ENCODE results near the gene BRME1.

The BRME1 gene

GRCh38 chr19:13932911-13933393 is 27.0 kb upstream of the BRME1 start:
- DNase-seq: no peak
- Histone ChIP-seq H3K4me1 (ENCODE audit: control extremely low read depth in 1 of 4, control insufficient read depth in 4 of 4, insufficient read depth in 4 of 4, low read length in 3 of 4) (peaks cover 0 to 23% (median 6%) of the 10 kb centered on the region in 4 experiments), H3K36me3 (ENCODE audit: control insufficient read depth in 4 of 4, insufficient read depth in 4 of 4, low read length in 3 of 4) (peaks cover 3 to 21% (median 11%) of the 10 kb centered on the region in 4 experiments), H3K4me3 (ENCODE audit: control insufficient read depth in 1 of 7, extremely low read depth in 1 of 7, insufficient read depth in 4 of 7, low read depth in 2 of 7, low read length in 6 of 7) (no peak overlapping the region), H3K9me3 (ENCODE audit: control extremely low read depth in 1 of 5, control insufficient read depth in 4 of 5, insufficient read depth in 2 of 5, low read depth in 1 of 5, low read length in 4 of 5) (no peaks in the 10 kb centered on the region), H3K27me3 (replicated peaks in 2 of 5; ENCODE audit: control insufficient read depth in 4 of 5, insufficient read depth in 5 of 5, low read length in 4 of 5) (peaks cover 0 to 6% (median 2%) of the 10 kb centered on the region in 5 experiments), H3K27ac (ENCODE audit: insufficient read depth in 1 of 2, low read depth in 1 of 2, low read length in 2 of 2, poor library complexity in 1 of 2, severe bottlenecking in 2 of 2) (no peak overlapping the region)
- ChIA-PET CTCF (interaction anchor here (1.2 to 2.1 kb wide), 5 partner anchors 9 to 121 kb away, joined by 3 to 10 read pairs (median 4); no protein-coding TSS in a partner anchor), POLR2A (interaction anchor here (0.6 kb wide), 1 partner anchor 22 kb away, joined by 4 read pairs; no protein-coding TSS in a partner anchor)
- 96% methylated on average over 41 of the region's 42 CpGs for WGBS (ENCODE audit: insufficient coverage)

GRCh38 chr19:13932149-13932637 is 26.3 kb upstream of the BRME1 start:
- CTCF ChIA-PET: interaction anchor here (1.0 to 2.1 kb wide), 4 partner anchors 10 to 53 kb away, joined by 3 to 10 read pairs (median 4); no protein-coding TSS in a partner anchor

DNA sequence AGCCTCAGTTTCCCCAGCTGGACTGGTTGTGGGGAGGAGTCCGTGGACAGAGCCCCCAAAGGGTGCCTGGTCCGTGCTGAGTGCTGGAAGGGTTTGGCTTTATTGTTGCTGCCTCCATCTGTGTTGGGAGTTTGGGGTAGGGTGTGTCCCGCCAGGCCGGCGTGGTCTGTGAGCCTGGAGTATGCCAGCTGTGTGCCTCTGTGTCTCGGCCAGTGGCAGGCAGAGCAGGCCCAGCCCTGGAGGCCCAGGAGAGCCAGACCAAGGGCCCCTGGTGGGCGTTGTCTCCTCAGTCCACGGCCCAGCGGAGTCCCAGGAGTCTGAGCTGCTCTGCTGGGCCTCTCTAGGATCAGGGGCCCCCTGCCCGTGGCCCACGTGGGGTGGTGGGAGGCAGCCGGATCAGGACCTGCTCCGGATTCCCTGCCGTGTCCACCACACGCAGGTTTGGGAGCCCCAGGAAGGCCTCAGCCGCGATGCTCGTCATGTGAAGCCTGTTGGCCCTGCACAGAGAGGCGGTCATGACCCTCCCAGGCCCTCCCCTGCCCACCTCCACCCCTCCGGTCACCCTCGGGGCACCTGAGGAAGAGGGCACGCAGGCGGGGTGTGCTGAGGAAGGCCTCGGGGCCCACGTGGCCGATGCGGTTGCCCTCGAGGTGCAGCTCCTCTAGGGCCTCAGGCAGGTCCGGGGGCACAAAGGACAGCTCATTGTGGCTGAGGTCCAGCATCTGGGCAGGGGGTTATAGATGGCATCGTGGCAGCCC is 25.7 kb upstream of the BRME1 start:
- POLR2A ChIA-PET: no interaction called here
- no peaks in the 10 kb centered on the region for H3K27me3 ChIP-seq (replicated peaks in 2 of 5; ENCODE audit: control insufficient read depth in 4 of 5, insufficient read depth in 5 of 5, low read length in 4 of 5)
- no peaks in the 10 kb centered on the region for H3K9me3 ChIP-seq (ENCODE audit: control extremely low read depth in 1 of 5, control insufficient read depth in 4 of 5, insufficient read depth in 2 of 5, low read depth in 1 of 5, low read length in 4 of 5)
- H3K27ac ChIP-seq (ENCODE audit: insufficient read depth in 1 of 2, low read depth in 1 of 2, low read length in 2 of 2, poor library complexity in 1 of 2, severe bottlenecking in 2 of 2): no peak overlapping the region
- peaks cover 3 to 32% (median 19%) of the 10 kb centered on the region in 4 experiments for H3K36me3 ChIP-seq (ENCODE audit: control insufficient read depth in 4 of 4, insufficient read depth in 4 of 4, low read length in 3 of 4)
- H3K4me3 ChIP-seq (ENCODE audit: control insufficient read depth in 1 of 7, extremely low read depth in 1 of 7, insufficient read depth in 4 of 7, low read depth in 2 of 7, low read length in 6 of 7): no peak overlapping the region
- WGBS (ENCODE audit: insufficient coverage): 95% methylated on average over 28 of the region's 30 CpGs
- CTCF ChIA-PET: interaction anchor here (0.5 to 1.0 kb wide), 2 partner anchors 35 to 52 kb away, joined by 3 read pairs; no protein-coding TSS in a partner anchor
- peaks cover 0 to 20% (median 3%) of the 10 kb centered on the region in 4 experiments for H3K4me1 ChIP-seq (ENCODE audit: control extremely low read depth in 1 of 4, control insufficient read depth in 4 of 4, insufficient read depth in 4 of 4, low read length in 3 of 4)
- no peak for DNase-seq

More at GRCh38 chr19:13932149-13932637, 26.3 kb upstream of the BRME1 start:
- Histone ChIP-seq H3K27me3 (replicated peaks in 2 of 5; ENCODE audit: control insufficient read depth in 4 of 5, insufficient read depth in 5 of 5, low read length in 4 of 5) (no peaks in the 10 kb centered on the region), H3K36me3 (ENCODE audit: control insufficient read depth in 4 of 4, insufficient read depth in 4 of 4, low read length in 3 of 4) (peaks cover 3 to 26% (median 13%) of the 10 kb centered on the region in 4 experiments), H3K4me3 (ENCODE audit: control insufficient read depth in 1 of 7, extremely low read depth in 1 of 7, insufficient read depth in 4 of 7, low read depth in 2 of 7, low read length in 6 of 7) (no peak overlapping the region), H3K4me1 (ENCODE audit: control extremely low read depth in 1 of 4, control insufficient read depth in 4 of 4, insufficient read depth in 4 of 4, low read length in 3 of 4) (peaks cover 0 to 20% (median 3%) of the 10 kb centered on the region in 4 experiments), H3K27ac (ENCODE audit: insufficient read depth in 1 of 2, low read depth in 1 of 2, low read length in 2 of 2, poor library complexity in 1 of 2, severe bottlenecking in 2 of 2) (no peak overlapping the region), H3K9me3 (ENCODE audit: control extremely low read depth in 1 of 5, control insufficient read depth in 4 of 5, insufficient read depth in 2 of 5, low read depth in 1 of 5, low read length in 4 of 5) (no peaks in the 10 kb centered on the region)
- POLR2A ChIA-PET: interaction anchor here (0.6 kb wide), 1 partner anchor 21 kb away, joined by 4 read pairs; no protein-coding TSS in a partner anchor
- WGBS (ENCODE audit: insufficient coverage): 98% methylated on average over 4 of the region's 6 CpGs
- DNase-seq: no peak

DNA sequence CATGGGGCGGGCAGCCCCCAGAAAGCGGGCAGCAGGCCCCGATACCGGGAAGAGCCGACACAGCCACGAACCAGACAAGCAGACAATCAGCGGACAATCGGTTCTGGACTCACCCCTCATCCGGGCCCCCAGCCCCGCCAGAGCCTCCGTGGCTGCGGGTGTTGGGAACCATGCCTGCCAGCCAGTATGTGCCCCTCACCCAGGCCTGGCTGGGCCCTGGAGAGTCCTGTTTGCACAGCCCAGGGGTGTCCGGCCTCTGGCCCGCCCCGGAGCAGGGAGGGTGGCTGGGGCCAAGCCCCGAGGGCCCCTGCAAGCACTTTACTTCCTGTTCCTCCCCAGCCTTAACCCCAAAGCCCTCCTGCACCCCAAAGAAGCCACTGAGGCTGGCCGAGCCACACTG is 24.5 kb upstream of the BRME1 start:
- 96% methylated on average over 13 of the region's 17 CpGs for WGBS (ENCODE audit: insufficient coverage)
- Histone ChIP-seq H3K27ac (ENCODE audit: insufficient read depth in 1 of 2, low read depth in 1 of 2, low read length in 2 of 2, poor library complexity in 1 of 2, severe bottlenecking in 2 of 2) (no peak overlapping the region), H3K4me1 (ENCODE audit: control extremely low read depth in 1 of 4, control insufficient read depth in 4 of 4, insufficient read depth in 4 of 4, low read length in 3 of 4) (peaks cover 0 to 8% (median 0%) of the 10 kb centered on the region in 4 experiments), H3K36me3 (ENCODE audit: control insufficient read depth in 4 of 4, insufficient read depth in 4 of 4, low read length in 3 of 4) (peaks cover 3 to 38% (median 22%) of the 10 kb centered on the region in 4 experiments), H3K27me3 (replicated peaks in 2 of 5; ENCODE audit: control insufficient read depth in 4 of 5, insufficient read depth in 5 of 5, low read length in 4 of 5) (no peaks in the 10 kb centered on the region), H3K4me3 (ENCODE audit: control insufficient read depth in 1 of 7, extremely low read depth in 1 of 7, insufficient read depth in 4 of 7, low read depth in 2 of 7, low read length in 6 of 7) (no peak overlapping the region), H3K9me3 (ENCODE audit: control extremely low read depth in 1 of 5, control insufficient read depth in 4 of 5, insufficient read depth in 2 of 5, low read depth in 1 of 5, low read length in 4 of 5) (no peaks in the 10 kb centered on the region)
- CTCF ChIA-PET: interaction anchor here (0.8 kb wide), 1 partner anchor 8 kb away, joined by 3 read pairs; no protein-coding TSS in a partner anchor
- no peak for DNase-seq
- POLR2A ChIA-PET: no interaction called here

- H3K36me3 ChIP-seq (ENCODE audit: control insufficient read depth in 4 of 4, insufficient read depth in 4 of 4, low read length in 3 of 4): peaks cover 3 to 39% (median 22%) of the 10 kb centered on the region in 4 experiments
- H3K27ac ChIP-seq (ENCODE audit: insufficient read depth in 1 of 2, low read depth in 1 of 2, low read length in 2 of 2, poor library complexity in 1 of 2, severe bottlenecking in 2 of 2): no peak overlapping the region
These were observed 24.0 kb upstream of the BRME1 start for GRCh38 chr19:13929956-13930355.

GRCh38 chr19:13929340-13929739 is 23.4 kb upstream of the BRME1 start:
- H3K27me3 ChIP-seq (replicated peaks in 2 of 5; ENCODE audit: control insufficient read depth in 4 of 5, insufficient read depth in 5 of 5, low read length in 4 of 5): no peaks in the 10 kb centered on the region
- POLR2A ChIA-PET: no interaction called here
- peaks cover 3 to 44% (median 24%) of the 10 kb centered on the region in 4 experiments for H3K36me3 ChIP-seq (ENCODE audit: control insufficient read depth in 4 of 4, insufficient read depth in 4 of 4, low read length in 3 of 4)
- CTCF ChIA-PET: interaction anchor here (0.8 kb wide), 1 partner anchor 9 kb away, joined by 3 read pairs; no protein-coding TSS in a partner anchor
- H3K4me1 ChIP-seq (ENCODE audit: control extremely low read depth in 1 of 4, control insufficient read depth in 4 of 4, insufficient read depth in 4 of 4, low read length in 3 of 4): no peaks in the 10 kb centered on the region
- DNase-seq: no peak
- H3K9me3 ChIP-seq (ENCODE audit: control extremely low read depth in 1 of 5, control insufficient read depth in 4 of 5, insufficient read depth in 2 of 5, low read depth in 1 of 5, low read length in 4 of 5): no peaks in the 10 kb centered on the region
- H3K4me3 ChIP-seq (ENCODE audit: control insufficient read depth in 1 of 7, extremely low read depth in 1 of 7, insufficient read depth in 4 of 7, low read depth in 2 of 7, low read length in 6 of 7): no peak overlapping the region
- H3K27ac ChIP-seq (ENCODE audit: insufficient read depth in 1 of 2, low read depth in 1 of 2, low read length in 2 of 2, poor library complexity in 1 of 2, severe bottlenecking in 2 of 2): no peak overlapping the region
- 91% methylated on average over 6 of the region's 12 CpGs for WGBS (ENCODE audit: insufficient coverage)

More at GRCh38 chr19:13929956-13930355, 24.0 kb upstream of the BRME1 start:
- Histone ChIP-seq H3K4me3 (ENCODE audit: control insufficient read depth in 1 of 7, extremely low read depth in 1 of 7, insufficient read depth in 4 of 7, low read depth in 2 of 7, low read length in 6 of 7) (no peak overlapping the region), H3K27me3 (replicated peaks in 2 of 5; ENCODE audit: control insufficient read depth in 4 of 5, insufficient read depth in 5 of 5, low read length in 4 of 5) (no peaks in the 10 kb centered on the region), H3K4me1 (ENCODE audit: control extremely low read depth in 1 of 4, control insufficient read depth in 4 of 4, insufficient read depth in 4 of 4, low read length in 3 of 4) (peaks cover 0 to 5% (median 0%) of the 10 kb centered on the region in 4 experiments), H3K9me3 (ENCODE audit: control extremely low read depth in 1 of 5, control insufficient read depth in 4 of 5, insufficient read depth in 2 of 5, low read depth in 1 of 5, low read length in 4 of 5) (no peaks in the 10 kb centered on the region)
- 97% methylated on average over 12 of the region's 17 CpGs for WGBS (ENCODE audit: insufficient coverage)
- ChIA-PET POLR2A (no interaction called here), CTCF (interaction anchor here (0.8 kb wide), 1 partner anchor 9 kb away, joined by 3 read pairs; no protein-coding TSS in a partner anchor)
- DNase-seq: no peak
